GM21786 (cell line): ENCODE data around the gene CLPTM1L.
"Not testable (repeated sequence)": the region's sequence is repeated elsewhere in the genome, so short reads cannot be mapped to it uniquely, and the experiment has no call there.

Experiments
- ATAC-seq: cut with Tn5 transposase; IDR thresholded peaks from one replicate; pipeline ENCODE4 v1.9.1; 2021; ENCODE audit not compliant: unreplicated experiment

The CLPTM1L gene

DNA sequence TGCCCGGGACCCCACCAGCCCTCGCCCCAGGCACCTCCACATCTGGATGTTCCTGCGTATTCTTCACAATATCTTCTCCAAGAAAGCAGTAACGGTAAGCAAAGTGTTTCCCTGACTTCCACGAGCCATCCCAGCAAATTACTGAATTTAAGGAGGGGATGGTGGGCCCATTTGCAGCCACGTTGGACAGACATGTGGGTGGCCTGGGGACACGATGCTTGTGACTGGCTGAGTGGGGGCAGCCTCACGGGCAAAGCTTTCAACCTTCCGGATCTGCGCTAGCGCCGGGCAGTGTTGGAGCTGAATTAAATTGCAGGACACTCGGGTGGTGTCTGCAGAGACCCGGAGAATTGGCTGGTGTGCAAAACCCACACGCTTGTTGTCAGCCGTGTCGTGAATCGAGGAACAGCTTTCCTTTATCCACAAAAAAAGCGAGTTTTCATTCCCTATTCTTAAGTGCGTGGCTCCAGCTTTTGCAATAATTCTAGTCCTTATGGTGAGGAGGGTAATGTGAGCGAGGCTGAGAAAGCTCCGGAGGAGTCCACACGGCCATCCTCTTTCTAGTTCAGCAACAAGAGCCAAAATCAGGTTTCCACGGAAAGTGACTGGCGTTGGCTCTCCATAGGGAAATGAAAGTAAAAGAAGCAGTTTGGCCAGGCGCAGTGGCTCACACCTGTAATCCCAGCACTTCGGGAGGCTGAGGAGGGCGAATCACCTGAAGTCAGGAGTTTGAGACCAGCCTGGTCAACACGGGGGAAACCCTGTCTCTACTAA lies 17.5 kb upstream of the CLPTM1L start:
- ATAC-seq = no peak

DNA sequence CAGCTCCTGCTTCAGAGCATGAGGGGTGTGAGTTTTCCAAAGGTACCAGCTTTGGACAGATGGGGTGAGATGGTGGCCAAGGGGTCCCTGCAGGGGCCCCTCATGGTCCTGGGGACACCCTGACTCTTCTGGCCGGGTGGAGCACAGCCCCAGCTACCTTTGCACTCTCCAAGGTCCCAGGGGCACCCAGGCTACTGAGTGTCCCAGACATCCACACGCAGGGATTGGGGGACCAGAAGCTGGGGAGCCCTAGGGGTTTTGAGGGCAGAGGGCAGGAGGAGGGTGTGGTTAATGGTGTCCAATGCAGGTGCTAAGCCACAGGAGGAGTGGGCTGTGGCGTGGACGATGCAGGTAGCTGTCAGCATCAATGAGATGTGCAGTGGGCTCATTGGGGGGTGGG lies 16.0 kb upstream of the CLPTM1L start:
- no peak for ATAC-seq

DNA sequence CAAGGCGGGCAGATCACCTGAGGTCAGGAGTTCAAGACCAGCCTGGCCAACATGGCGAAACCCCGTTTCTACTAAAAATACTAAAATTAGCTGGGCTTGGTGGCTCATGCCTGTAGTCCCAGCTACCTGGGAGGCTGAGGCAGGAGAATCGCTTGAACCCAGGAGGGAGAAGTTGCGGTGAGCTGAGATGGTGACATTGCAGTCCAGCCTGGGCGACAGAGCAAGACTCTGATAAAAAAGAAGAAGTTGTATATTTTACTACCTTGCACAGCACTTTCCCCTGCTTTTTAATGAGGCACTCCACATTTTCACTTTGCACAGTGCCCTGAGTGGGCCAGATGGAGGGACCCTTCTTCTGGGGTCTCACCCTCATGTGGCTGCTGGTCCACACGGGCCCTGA lies 15.5 kb upstream of the CLPTM1L start:
- not testable (repeated sequence) for ATAC-seq

DNA sequence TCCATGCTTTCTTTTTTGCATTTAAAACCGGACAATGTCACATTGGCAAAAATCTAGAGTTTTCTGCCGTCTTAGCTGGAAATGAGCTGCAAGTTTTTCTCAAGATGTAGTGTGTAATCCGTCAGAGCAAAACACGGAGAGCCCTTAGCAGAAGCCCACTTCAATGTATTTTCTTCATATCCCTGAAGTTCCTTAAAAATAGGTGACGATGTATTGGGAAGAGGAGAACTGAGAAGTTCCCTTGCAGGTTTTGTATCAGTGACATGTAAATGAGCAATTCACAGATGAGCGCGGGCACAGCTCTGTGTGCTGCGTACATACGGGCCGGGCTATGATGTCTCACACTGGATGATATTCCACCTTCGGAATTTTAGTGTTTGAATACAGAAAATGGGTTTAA lies 14.8 kb upstream of the CLPTM1L start:
- no peak for ATAC-seq

DNA sequence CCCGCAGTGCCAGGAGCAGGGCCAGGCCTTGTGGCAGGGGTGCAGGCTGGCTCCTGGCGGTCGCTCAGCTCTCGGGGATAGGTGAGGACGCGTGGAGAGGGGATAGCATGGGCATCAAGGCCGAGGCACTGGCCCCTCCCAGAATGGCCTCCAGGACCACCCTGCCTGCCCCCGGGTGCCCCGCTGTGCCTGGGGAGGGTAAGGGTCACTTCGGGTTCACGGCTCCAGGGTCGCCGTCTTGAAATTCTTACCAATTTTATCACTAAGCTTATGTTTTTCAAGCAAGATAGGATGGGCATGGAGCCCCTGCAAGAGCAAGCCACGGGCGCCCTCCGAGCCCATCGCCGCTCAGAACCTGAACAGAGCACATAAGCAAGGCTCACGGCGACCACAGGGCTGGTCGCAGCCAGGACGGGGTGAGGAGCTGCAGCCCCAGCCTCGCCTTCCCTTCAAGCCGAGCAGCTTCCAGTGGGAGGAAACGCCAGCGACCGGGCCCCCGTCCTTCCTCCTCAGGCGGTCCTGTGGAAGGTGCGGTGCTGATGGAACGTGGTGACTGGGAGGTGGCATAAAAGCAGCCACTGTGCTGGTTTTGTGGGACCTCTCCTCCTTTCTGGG lies 14.2 kb upstream of the CLPTM1L start:
- no peak for ATAC-seq

DNA sequence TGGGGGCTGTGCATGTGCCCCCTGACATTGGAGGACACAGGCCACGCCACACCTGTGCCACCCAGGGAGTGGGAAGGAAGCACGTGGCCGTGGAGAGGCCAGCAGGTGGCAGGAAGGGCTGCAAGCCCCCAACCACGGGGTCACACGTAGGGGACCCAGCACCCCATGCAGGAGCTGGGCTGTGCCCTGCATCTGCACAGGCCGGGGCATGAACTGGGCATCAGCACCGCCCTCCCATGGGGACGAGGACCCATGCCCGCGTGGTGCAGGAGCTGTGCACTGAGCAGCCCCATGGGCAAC lies 13.8 kb upstream of the CLPTM1L start:
- ATAC-seq = no peak

DNA sequence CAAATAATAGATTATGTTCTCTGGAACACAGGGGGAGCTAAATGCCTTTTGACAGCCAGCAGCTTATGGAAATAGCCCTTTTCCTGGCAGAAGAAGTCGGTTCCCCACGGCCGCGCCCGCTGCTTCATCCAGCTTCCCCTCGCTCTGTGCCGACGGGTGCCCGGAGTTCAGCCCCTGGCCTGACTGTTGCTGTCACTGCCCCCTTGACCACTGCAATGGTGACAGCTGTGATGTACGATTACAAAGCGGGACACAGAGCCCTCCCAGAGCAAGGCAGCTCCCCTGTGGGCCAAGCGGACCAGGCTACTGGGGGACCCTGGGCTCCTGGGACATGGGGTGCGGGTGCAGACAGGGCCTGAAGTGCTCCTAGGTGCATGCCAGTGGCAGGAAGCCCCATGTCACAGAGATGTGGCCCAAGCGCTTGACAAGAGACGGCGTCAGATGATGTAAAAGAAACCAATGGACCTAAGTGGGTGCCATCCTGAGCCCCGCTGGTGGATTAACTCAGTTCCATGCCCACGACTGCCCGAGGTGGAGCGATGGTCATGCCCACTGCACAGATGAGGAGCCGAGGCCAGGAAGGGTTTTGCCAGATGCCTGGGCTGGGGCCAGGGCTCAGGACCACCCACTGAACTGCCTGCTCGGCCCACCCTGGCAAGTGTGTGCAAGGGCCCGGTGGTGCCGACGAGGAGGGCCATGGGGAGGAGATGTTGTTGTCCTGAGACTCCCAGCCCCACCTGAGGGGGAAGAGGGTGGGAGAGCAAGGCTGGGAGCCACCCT lies 13.2 kb upstream of the CLPTM1L start:
- no peak for ATAC-seq

DNA sequence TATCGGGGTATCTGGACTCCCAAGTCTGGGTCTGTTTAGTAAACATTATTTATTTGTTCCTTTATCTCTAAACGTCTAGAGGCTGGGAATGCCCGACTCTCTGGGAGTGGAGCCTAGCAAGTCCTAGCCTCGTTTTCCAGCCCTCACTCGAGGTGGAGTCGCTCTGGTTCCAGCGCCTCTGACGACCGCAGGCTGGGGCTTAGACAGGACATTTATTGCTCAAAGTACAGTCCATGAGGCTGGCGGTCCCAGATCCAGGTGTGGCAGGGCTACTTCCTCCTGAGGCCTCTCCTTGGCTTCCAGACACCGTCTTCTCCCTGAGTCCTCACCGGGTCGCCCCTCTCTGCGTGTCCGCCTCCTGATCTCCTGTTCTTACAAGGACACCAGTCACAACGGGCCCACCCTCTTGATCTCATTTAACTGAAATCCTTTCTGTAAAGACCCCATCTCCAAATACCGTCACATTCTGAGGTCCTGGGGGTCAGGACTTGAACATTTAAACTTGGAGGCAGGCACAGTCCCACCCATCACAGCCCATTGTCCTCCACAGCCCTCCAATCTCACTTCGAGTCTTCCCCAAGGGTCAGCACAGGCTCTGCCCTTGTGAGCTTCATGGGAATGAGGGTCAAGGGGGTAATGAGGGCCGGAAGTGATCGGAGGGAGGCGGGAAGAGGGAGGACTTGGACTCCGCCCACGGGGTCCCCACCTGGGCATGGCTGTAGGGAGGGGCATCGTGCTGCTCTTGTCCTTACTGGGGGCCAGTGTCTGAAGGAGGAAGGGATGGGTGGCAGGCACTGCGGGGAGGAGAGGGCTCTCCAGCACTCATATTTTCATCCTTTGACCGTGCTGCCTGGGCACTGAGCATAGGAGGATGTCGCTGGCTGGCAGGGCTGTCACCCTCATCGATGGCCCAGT lies 12.2 kb upstream of the CLPTM1L start:
- no peak for ATAC-seq

DNA sequence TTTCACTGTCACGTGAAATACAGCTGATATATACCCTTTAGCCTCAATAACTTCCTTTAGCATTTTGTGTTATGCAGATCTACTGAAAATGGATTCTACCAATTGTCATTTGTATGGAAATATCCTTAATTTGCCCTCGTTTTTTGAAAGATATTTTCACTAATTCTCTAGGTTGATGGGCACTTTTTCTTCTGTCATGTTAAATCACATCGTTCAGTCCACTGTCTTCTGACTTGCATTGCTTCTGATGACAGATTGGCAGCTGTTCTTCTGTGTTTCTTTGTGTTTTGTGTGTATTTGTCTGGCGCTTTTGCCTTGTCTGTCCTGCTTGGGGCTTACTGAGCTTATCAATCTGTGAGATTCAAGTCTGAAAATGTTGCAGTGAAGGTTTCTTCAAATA lies 9.7 kb upstream of the CLPTM1L start:
- no peak for ATAC-seq

DNA sequence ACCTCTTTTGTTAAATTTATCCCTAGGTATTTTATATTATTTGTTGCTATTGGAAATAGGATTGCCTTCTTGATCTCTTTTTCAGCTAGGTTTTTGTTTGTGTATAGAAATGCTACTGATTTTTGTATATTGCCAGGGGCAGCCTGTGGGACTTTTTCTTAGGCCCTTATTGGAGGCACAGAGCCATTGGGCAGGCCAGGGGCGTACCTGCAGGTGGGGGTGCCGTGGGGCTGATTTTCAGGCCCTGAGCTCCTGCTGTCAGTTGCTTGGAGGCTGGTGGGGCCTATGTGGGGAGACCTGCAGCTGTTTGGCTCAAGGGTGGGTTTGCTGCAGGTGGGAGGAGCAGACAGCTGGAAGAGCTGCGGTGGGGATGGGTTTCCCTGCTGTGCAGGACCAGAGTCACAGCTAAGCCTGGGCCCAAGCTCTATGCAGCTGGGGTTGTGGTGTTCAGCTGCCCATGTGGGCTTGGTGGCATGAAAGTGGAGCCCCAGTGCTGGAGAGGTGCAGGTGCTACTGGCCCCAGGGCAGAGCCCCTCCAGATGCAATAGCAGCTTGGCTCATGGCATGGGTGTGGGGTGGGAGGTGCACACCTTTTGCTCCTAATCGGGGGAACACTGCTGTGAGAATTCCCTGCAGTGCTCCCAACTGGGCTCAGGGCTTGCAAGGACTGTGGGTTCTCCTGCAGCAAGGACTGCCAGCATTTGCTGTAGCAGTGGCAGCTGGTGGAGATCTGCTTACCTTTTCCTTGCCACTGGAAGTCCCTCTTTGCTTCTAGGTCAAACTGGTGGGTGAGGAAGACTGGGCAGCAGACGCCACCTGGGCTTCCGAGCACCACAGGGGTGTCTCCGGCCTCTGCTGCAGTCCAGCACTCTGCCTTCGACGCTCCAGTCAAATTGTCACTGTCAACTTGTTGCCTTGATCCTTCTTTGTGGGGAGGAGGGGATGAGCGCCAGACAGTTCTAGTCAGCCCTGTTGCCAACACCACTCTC lies 7.6 kb upstream of the CLPTM1L start:
- no peak for ATAC-seq

DNA sequence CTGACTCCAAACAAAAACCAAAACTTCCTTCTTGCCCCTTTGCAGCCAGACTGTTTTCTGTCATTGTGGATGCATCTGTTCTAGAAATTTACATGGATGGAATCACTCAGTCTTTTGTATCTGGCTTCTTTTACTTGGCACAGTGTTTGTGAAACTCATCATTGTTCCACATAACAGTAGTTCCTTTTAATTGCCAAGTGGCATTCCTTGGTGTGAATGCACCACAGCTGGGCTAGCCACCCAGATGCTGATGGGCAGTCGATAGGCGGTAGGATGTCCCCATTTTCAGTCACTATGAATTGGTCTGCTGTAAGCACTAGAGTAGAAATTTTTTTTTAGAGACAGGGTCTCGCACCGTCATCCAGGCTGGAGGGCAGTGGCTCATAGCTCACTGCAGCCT lies 6.3 kb upstream of the CLPTM1L start:
- ATAC-seq = no peak

DNA sequence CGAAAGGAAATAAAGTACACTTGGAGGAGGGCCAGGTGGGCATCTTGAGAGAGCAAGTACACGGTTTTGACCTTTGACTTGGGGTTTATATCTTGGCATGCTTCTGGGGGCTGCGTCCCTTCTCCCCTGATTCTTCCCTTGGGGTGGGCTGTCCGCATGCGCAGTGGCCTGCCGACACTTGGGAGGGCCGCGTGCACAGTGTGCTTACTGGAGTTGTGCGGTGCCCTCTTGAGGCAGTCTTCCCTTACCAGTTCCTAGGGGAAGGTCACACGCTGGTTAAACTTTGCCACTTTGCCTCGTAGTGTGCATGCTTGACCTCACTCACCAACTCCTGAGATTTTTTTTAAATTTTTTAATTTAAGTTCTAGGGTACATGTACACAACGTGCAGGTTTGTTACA lies 4.3 kb upstream of the CLPTM1L start:
- no peak for ATAC-seq

DNA sequence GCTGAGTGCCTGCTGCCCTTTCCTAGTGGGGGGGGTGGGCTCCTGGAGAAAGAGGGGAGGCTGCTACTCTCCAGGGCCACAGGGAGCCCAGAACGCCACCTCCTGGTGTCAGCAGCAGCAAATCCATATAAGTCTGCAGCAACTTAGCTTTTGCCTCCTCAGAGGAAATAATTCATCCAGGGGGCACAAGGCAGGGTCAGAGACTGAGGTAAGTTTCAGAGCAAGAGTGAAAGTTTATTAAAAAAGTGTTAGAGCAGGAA lies 4.0 kb upstream of the CLPTM1L start:
- ATAC-seq = no peak

DNA sequence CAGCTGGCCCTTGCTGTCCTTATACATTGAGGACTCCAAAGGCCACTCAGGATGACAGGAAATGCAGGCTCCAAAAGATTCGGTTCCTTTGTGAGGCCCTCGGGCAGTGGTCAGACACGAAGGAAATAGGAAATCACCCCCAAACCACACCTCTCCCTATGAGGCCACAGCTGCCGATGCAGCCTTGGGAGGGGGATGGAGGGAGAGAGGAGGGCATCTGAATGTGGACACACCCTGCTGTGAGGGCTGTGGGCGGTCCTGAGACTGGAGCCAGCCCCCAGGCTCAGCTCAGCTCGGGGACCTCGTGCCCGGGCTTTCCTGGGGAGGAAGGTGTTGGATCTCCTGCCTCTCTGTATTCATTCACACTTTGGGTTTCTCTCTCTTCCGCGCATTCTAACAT lies 2.7 kb upstream of the CLPTM1L start:
- no peak for ATAC-seq

DNA sequence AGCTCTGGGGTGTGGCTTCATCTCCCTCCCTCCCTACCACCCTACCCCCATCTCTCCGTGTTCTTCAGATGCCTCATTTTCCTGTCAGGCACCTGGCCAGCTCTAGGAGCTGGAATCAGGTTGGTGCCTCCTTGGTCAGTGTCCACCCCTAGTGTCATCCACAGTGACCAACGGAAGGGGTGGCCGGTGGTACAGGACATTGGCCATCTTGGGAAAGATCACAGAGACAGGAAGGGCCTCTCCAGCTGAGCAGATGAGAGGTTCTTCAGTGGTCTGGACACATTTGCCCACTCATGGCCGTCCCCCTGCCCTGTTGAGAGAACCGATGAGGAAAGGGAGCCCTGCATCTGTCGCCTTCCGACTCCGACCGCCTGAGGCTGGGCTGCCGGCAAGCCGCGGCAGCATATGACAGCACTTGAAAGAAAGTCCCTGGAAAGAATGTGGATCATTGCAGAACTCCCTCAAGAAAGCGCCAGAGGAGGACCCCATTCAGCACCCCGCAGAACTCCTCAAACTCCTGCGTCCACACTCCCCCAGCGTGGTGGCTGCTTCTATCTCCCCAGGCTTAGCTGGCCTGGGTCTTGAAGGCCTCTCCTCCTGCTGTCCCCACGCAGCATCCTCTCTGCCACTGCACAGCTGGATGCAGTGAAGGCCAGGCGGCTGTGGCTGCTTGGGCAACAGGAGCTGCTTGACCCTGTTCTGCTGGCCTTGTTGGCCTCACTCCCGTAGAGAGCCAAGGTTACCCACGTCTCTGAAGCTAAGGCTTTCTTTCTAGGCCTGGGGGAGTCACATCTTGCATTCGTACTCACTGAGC lies 1.9 kb upstream of the CLPTM1L start:
- no peak for ATAC-seq

DNA sequence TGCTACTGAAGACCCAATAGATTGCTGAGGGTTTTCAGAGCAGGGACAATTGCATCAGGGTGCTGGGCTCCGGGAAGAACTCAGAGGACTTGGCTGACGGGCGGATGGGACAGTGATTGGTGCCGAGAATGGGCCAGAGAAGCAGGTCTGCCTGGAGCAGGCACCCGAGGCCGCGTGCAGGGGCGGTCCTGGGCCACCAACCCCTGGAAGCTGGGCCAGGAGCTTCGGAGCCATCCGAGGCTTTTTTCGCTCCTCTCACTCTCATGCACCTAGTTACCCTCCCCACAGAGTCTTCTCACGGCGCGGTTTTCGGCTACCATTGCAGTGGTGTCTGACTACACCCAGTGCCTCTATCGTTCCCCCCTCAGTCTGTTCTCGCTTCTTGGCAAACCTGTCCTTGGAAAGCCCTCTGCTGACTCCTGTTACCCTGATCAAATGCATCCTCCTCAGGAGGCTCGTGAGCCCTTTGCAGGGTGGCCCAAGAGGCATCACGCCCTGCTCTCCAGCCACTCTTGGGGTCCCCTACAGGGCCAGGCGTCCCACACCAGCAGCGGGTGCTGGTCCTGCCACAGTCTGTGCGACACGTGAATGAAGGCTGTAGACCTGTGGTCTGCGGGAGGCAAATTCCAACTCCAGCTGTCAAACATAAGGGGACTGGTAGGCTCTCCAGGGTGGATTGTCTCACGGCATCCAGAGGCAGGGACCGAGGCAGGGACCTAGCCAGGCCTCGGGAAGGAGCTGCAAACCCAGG lies 1.2 kb upstream of the CLPTM1L start:
- no peak for ATAC-seq

DNA sequence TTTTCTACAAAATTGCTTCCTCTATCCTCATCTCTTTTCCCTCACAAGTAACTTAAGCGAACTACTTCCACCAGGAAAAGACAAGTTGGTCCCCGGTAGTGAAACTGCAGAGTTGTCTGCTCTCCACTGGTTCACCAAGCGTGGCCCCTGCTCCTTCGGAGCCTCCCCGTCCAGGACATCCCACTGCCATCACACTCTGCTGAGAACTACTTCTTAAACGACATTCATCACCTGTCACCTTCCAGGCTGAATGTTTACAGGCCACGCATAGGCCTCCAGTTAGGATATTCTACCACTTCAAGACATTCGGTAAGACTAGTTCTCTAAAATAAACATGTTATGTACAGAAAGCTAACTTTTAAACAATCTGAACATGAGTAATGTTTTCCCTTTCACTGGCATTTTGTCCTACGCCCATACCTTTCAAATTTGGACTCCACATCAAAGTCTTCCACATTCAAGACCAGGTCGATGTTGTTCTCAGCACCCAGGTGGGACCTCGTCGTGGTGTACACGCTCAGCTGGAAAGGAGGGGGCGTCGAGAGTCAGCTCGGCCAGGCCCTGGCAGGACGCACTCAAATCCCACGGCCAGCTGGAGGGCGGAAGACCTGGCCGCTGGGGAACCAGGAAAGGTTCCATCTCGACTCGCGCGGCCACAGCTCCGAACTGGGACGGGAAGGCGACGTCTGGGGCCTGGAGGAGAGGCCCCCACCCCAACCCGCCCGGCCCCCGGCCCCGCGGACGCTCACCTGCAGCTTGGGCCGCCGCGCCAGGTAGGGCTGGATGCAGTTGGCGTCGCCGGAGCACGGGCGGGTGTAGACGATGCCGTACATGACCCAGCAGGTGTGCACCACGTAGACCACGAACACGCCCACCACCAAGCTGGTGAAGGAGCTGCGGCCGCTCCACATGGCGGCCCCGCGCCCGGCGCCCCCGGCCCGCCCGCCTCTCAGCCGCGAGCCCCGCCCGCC lies 683 bp downstream of the CLPTM1L start:
- ATAC-seq = peak; percentile 20

DNA sequence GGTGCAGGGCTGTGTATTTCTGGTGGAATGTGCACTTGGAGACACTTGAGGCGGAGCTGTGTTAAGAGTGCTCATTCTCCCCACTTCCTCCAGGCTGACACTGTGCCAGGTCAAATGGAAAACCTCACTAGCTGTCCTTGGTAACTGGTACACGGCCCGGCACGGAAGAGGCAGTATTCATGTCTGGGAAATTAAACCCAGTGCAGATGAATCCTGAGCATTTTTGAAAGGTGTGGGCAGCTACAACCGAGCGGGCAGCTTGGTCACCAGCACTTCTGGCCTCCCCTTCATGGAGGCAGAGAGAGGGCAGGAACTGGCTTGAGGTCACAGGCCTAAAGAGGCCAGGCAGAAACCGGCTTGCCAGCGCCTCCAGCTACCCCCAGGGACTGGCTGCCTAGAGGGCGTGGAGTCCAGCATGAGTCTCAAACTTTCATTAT lies 1.6 kb downstream of the CLPTM1L start:
- ATAC-seq = no peak
